HG02798 (cell line): Measurements from ENCODE around the gene BRD1.
"Not testable (repeated sequence)": the region's sequence is repeated elsewhere in the genome, so short reads cannot be mapped to it uniquely, and the experiment has no call there.

Experiments used
- ATAC-seq: cut with Tn5 transposase; IDR thresholded peaks from one replicate; pipeline ENCODE4 v1.9.1; 2021; ENCODE audit warnings: mild to moderate bottlenecking; ENCODE audit not compliant: unreplicated experiment, poor library complexity

Gene BRD1

GRCh38 chr22:49827271-49827852, 311 bp downstream of the BRD1 start:
- ATAC-seq, result peak; percentile 18

- peak; percentile 20 for ATAC-seq
Measured at GRCh38 chr22:49826603-49827270, 936 bp downstream of the BRD1 start.

- no peak for ATAC-seq
Measured at GRCh38 chr22:49825944-49826602, 1.6 kb downstream of the BRD1 start.

GRCh38 chr22:49825436-49825835, 2.2 kb downstream of the BRD1 start:
- ATAC-seq, result no peak

GRCh38 chr22:49824936-49825335, 2.7 kb downstream of the BRD1 start:
- no peak for ATAC-seq

- no peak for ATAC-seq
Measured at GRCh38 chr22:49824185-49824925, 3.3 kb downstream of the BRD1 start.

- ATAC-seq, result no peak
Measured at GRCh38 chr22:49823289-49824045, 4.2 kb downstream of the BRD1 start.

GRCh38 chr22:49821741-49822140, 5.9 kb downstream of the BRD1 start:
- not testable (repeated sequence) for ATAC-seq

GRCh38 chr22:49820984-49821383, 6.7 kb downstream of the BRD1 start:
- ATAC-seq, result no peak

GRCh38 chr22:49817359-49817758, 10.3 kb downstream of the BRD1 start:
- no peak for ATAC-seq

- no peak for ATAC-seq
Measured at GRCh38 chr22:49815641-49816091, 12.0 kb downstream of the BRD1 start.

GRCh38 chr22:49814856-49815255, 12.8 kb downstream of the BRD1 start:
- ATAC-seq, result no peak

GRCh38 chr22:49814164-49814686, 13.4 kb downstream of the BRD1 start:
- ATAC-seq, result no peak

- no peak for ATAC-seq
Measured at GRCh38 chr22:49812838-49813237, 14.8 kb downstream of the BRD1 start.

- no peak for ATAC-seq
Measured at GRCh38 chr22:49811020-49811791, 16.5 kb downstream of the BRD1 start.

- ATAC-seq, result no peak
Measured at GRCh38 chr22:49810363-49811019, 17.2 kb downstream of the BRD1 start.

- no peak for ATAC-seq
Measured at GRCh38 chr22:49807780-49808708, 19.6 kb downstream of the BRD1 start.

GRCh38 chr22:49807129-49807528, 20.5 kb downstream of the BRD1 start:
- ATAC-seq, result no peak
